Endothelial cell of umbilical vein (primary cell): ENCODE measurements around the gene PDCL2. TPM values are rescaled to one million over a fixed set of nuclear protein-coding genes. Genes with fewer than 3 reads are reported as not detected.

Experiments
- BruUV-seq: library from RNA; stranded (reverse); fragments of 400-500 nt; replicated peaks from 2 replicates; lab custom pipeline; 2021; lab: Mats Ljungman, UMichigan
- CTCF ChIA-PET: fragments of 300-600, 350-600 bp; sonication (Branson Sonifier 250); formaldehyde crosslinking; loops from one replicate; lab custom pipeline; 2021; ENCODE audit warnings: antibody characterized with exemption, inconsistent platforms; lab: Charles Lee
- POLR2A ChIA-PET: fragments of 300-600, 350-600 bp; sonication (Branson Sonifier 250); formaldehyde crosslinking; loops from one replicate; lab custom pipeline; 2021; ENCODE audit warnings: antibody characterized with exemption, inconsistent platforms; lab: Charles Lee
- DNase-seq: peaks from one replicate; pipeline ENCODE4 v3.0.0-alpha.2; 2011; ENCODE audit warnings: low read depth, low spot score
- FAIRE-seq: peaks from 2 replicates; lab custom pipeline; 2011; peaks lifted over from hg19 to GRCh38; lab: Jason Lieb, UNC
- H2AFZ ChIP-seq: 2 replicates; pipeline ENCODE4 v1.6.0; 2012; ENCODE audit warnings: low read depth, low read length, control low read depth, inconsistent platforms
- H3K27ac ChIP-seq: 2 replicates; pipeline ENCODE4 v1.5.1; 2011; ENCODE audit warnings: low read depth, mild to moderate bottlenecking, control low read depth, low read length, moderate library complexity; ENCODE audit not compliant: insufficient read depth
- H3K27me3 ChIP-seq, 2 experiments: 2 replicates each; pipeline versions ENCODE4 v1.6.0 to v1.6.1; 2011; ENCODE audit warnings: low read length in 2 of 2, mixed read lengths in 1 of 2; ENCODE audit not compliant: control insufficient read depth in 2 of 2, insufficient read depth in 2 of 2
- H3K36me3 ChIP-seq, 2 experiments: 2 replicates in 1 of 2; 3 replicates in 1 of 2; pipeline ENCODE4 v1.5.1; 2011; ENCODE audit warnings: low read length in 2 of 2, mild to moderate bottlenecking in 1 of 2, moderate library complexity in 1 of 2; ENCODE audit not compliant: control insufficient read depth in 2 of 2, insufficient read depth in 2 of 2; ENCODE audit errors: extremely low read depth in 1 of 2
- H3K4me1 ChIP-seq: 3 replicates; pipeline ENCODE4 v1.5.1; 2011; ENCODE audit warnings: mild to moderate bottlenecking, low read length; ENCODE audit not compliant: control insufficient read depth, insufficient read depth; ENCODE audit errors: extremely low read depth
- H3K4me2 ChIP-seq: 2 replicates; pipeline ENCODE4 v1.6.1; 2011; ENCODE audit warnings: low read length, control low read depth, mixed read lengths; ENCODE audit not compliant: insufficient read depth
- H3K4me3 ChIP-seq, 3 experiments: fragments of 200-600 bp in 1 of 3; sonication (generic), shearing (Covaris generic) in 1 of 3; replicated peaks in 1 of 3; 2 replicates each; pipeline ENCODE4 v1.5.1; 2011 to 2016; ENCODE audit warnings: control low read depth in 3 of 3, low read length in 3 of 3, mild to moderate bottlenecking in 2 of 3, inconsistent platforms in 1 of 3, low read depth in 1 of 3, moderate library complexity in 1 of 3; ENCODE audit not compliant: insufficient read depth in 1 of 3
- H3K79me2 ChIP-seq: 2 replicates; pipeline ENCODE4 v1.6.0; 2012; ENCODE audit warnings: low read length, inconsistent platforms; ENCODE audit not compliant: control insufficient read depth, insufficient read depth
- H3K9ac ChIP-seq: replicated peaks from 2 replicates; pipeline ENCODE3; 2011; ENCODE audit warnings: low read length, control low read depth; ENCODE audit not compliant: insufficient read depth; ENCODE audit errors: extremely low read depth
- H3K9me1 ChIP-seq: replicated peaks from 3 replicates; pipeline ENCODE4 v1.6.0; 2011; ENCODE audit warnings: mild to moderate bottlenecking, low read length; ENCODE audit not compliant: control insufficient read depth, insufficient read depth; ENCODE audit errors: extremely low read depth
- H3K9me3 ChIP-seq: replicated peaks from 2 replicates; pipeline ENCODE4 v1.5.1; 2012; ENCODE audit warnings: low read length, inconsistent platforms; ENCODE audit not compliant: control insufficient read depth, insufficient read depth
- H4K20me1 ChIP-seq: replicated peaks from 2 replicates; pipeline ENCODE3; 2011; ENCODE audit warnings: mild to moderate bottlenecking, low read length; ENCODE audit not compliant: control insufficient read depth, insufficient read depth; ENCODE audit errors: extremely low read depth
- CTCF ChIP-seq, 2 donors: IDR thresholded peaks; 1 replicate in 1 of 2; 2 replicates in 1 of 2; pipeline ENCODE4 v1.5.1; 2011; ENCODE audit warnings: low read length in 2 of 2, mild to moderate bottlenecking in 2 of 2, moderate library complexity in 2 of 2, control low read depth in 1 of 2, inconsistent platforms in 1 of 2, low read depth in 1 of 2; ENCODE audit not compliant: insufficient read depth in 1 of 2; ENCODE audit errors: extremely low read depth in 1 of 2
- EZH2 ChIP-seq: IDR thresholded peaks from 2 replicates; pipeline ENCODE4 v1.6.1; 2012; ENCODE audit warnings: borderline replicate concordance, low read depth, mild to moderate bottlenecking, moderate library complexity, low read length, inconsistent platforms; ENCODE audit not compliant: severe bottlenecking
- FOS ChIP-seq: IDR thresholded peaks from 2 replicates; pipeline ENCODE4 v1.6.1; 2011; ENCODE audit warnings: mild to moderate bottlenecking, low read length, moderate library complexity, borderline replicate concordance; ENCODE audit not compliant: insufficient read depth
- GATA2 ChIP-seq: IDR thresholded peaks from 2 replicates; pipeline ENCODE4 v1.7.0; 2011; ENCODE audit warnings: low read depth, mild to moderate bottlenecking, moderate library complexity, mixed read lengths, low read length; ENCODE audit not compliant: insufficient read length, insufficient read depth
- JUN ChIP-seq: IDR thresholded peaks from 2 replicates; pipeline ENCODE4 v1.6.1; 2011; ENCODE audit warnings: borderline replicate concordance, low read depth; ENCODE audit not compliant: insufficient read length, insufficient read depth
- MYC ChIP-seq: IDR thresholded peaks from one replicate; pipeline ENCODE4 v1.6.1; 2011; ENCODE audit warnings: mild to moderate bottlenecking, low read depth, low read length
- POLR2A ChIP-seq: IDR thresholded peaks from 2 replicates; pipeline ENCODE4 v1.6.1; 2012; ENCODE audit warnings: low read depth, mild to moderate bottlenecking, control low read depth, low read length
- POLR2AphosphoS5 ChIP-seq: IDR thresholded peaks from 2 replicates; pipeline ENCODE4 v1.6.1; 2012; ENCODE audit warnings: low read depth, mild to moderate bottlenecking, control low read depth, low read length, moderate library complexity; ENCODE audit not compliant: insufficient read depth
- dilution Hi-C: fragments of 300-500 bp; cut with MboI; formaldehyde crosslinking; loops from one replicate; pipeline ENCODE4 v1.15.0; 2019; ENCODE audit warnings: low sequenced_read_pairs; ENCODE audit not compliant: extremely low pct_ligation_motif_present
- intact Hi-C: fragments of 100-400 bp; cut with micrococcal nuclease; formaldehyde crosslinking; loops from one replicate; pipeline ENCODE4 v1.10.0; 2022
- polyA plus RNA-seq, 4 experiments: library from polyadenylated mRNA; depleted of rRNA in 3 of 4; stranded (reverse) in 3 of 4; unstranded in 1 of 4; fragments of >200 nt; gene quantifications; 2 replicates each; pipeline versions ENCODE4 v1.2.1 to v1.2.3, GENCODE V29; 2011 to 2012; ENCODE audit warnings: missing spikeins in 1 of 4
- total RNA-seq: library from RNA; stranded (reverse); gene quantifications from 2 replicates; pipeline ENCODE4 v1.2.3, GENCODE V29; 2021
- TF ChIP-seq, protein P1 (sequence below): IDR thresholded peaks from 2 replicates; pipeline ENCODE4 v1.6.1; 2011; ENCODE audit not compliant: insufficient read depth, insufficient read length

PDCL2 gene
- total and polyA plus RNA-seq, 2 donors (not counting 3 experiments of a cell fraction or from before 2014, with no cell fraction given) = not detected

DNA sequence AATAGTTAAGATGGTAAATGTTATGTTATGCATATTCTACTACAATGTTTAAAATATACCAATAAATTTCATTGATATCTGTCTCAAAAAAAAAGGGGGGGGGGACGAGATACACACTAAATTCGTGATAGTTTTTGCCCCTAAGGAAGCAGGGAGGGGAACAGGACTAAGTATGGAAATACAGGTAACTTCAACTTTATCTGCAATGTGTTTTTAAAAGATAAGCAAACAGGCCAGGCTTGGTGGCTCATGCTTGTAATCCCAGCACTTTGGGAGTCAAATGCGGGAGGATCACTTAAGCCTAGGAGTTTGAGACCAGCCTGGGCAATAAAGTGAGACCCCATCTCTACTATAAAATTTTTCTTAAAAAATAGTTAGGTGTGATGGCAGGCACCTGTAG, 31.9 kb downstream of the PDCL2 start:
- Histone ChIP-seq H4K20me1 (no peaks in the 10 kb centered on the region), H3K4me3 (no peak overlapping the region), H3K4me1 (no peaks in the 10 kb centered on the region), H3K9me3 (no peaks in the 10 kb centered on the region), H3K9ac (no peak overlapping the region), H3K27me3 (peaks cover 2 to 18% of the 10 kb centered on the region in 2 experiments), H3K4me2 (no peak overlapping the region), H3K79me2 (no peaks in the 10 kb centered on the region), H3K36me3 (no peaks in the 10 kb centered on the region), H3K9me1 (no peaks in the 10 kb centered on the region), H2AFZ (no peak overlapping the region), H3K27ac (no peak overlapping the region)
- BruUV-seq = no TSS peak
- intact Hi-C loops = no loop called here
- TF ChIP-seq CTCF (IDR thresholded peaks at IDR 0.05; ENCODE audit: extremely low read depth in 1 of 2, insufficient read depth in 1 of 2, low read depth in 1 of 2, low read length in 2 of 2) = no peak
- no peak for TF ChIP-seq JUN
- TF ChIP-seq MYC = no peak
- TF ChIP-seq POLR2A = no peak
- TF ChIP-seq, protein P1, sequence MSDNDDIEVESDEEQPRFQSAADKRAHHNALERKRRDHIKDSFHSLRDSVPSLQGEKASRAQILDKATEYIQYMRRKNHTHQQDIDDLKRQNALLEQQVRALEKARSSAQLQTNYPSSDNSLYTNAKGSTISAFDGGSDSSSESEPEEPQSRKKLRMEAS = no peak
- TF ChIP-seq EZH2 = no peak
- no peak for TF ChIP-seq GATA2
- no peak for TF ChIP-seq FOS
- TF ChIP-seq POLR2AphosphoS5 = no peak
- no peak for DNase-seq
- POLR2A ChIA-PET = no interaction called here
- dilution Hi-C loops = no loop called here
- no peak for FAIRE-seq
- CTCF ChIA-PET = no interaction called here
